Right lung (tissue), 5 donors: ENCODE data around the gene ECEL1. TPM values are rescaled to one million over a fixed set of nuclear protein-coding genes. Genes with fewer than 3 reads are reported as not detected.
"Not testable (repeated sequence)": the region's sequence is repeated elsewhere in the genome, so short reads cannot be mapped to it uniquely, and the experiment has no call there.

Source experiments
- DNase-seq, 2 donors: peaks; one replicate each; pipeline ENCODE4 v3.0.0-alpha.2; 2013
- polyA plus RNA-seq, 5 donors: library from polyadenylated mRNA; unstranded; fragments of 120-200 nt; gene quantifications; one replicate each; pipeline versions ENCODE4 v1.2.1 to v1.2.3, GENCODE V29; 2013; ENCODE audit warnings: inconsistent platforms in 1 of 5, low replicate concordance in 1 of 5; ENCODE audit not compliant: insufficient read length in 5 of 5, insufficient read depth in 1 of 5

ECEL1 gene
- polyA plus RNA-seq, 5 donors: 0.25 to 0.50 (median 0.30) TPM

DNA sequence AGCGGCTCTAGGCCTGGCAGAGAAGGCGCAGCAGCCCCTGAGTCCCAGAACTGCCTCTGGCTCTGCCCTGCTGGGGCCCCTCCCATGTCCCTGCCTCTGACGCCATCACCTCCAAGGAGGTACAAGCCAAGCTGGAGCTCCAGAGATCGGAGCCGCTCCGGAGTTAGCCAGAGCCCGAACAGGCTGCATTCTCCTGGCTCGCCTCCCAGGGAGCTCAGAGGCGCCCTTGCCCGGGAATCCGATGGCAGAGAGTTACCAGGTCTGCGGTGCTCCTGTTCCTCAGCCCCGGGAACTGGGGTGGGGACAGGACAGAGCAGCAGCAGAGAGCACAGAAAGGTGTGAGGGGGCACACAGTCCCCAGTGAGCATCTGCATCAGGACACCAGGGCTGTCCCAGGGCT lies 44.6 kb downstream of the ECEL1 start:
- not testable (repeated sequence) for DNase-seq

DNA sequence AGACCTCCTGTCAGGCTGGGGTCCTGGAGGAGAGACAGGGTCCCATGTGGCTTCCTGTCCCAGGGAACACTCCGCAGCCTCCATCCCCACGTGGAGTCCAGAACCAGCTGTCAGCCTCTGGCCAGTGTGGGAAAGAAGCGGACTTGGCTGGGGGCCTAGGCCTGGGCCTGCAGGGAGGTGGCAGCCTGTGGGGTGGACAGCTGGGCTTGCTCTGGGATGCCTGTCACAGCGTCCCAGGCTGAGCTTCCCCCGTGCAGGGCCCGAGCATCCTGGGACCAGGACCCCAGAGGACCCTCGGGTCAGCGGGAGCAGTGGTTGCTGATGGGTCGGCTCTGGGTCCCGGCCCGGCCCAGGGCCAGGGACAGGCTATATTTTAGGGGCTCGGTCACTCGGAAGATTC lies 45.2 kb downstream of the ECEL1 start:
- peak in 1 of 2 donors; percentile 24 for DNase-seq

DNA sequence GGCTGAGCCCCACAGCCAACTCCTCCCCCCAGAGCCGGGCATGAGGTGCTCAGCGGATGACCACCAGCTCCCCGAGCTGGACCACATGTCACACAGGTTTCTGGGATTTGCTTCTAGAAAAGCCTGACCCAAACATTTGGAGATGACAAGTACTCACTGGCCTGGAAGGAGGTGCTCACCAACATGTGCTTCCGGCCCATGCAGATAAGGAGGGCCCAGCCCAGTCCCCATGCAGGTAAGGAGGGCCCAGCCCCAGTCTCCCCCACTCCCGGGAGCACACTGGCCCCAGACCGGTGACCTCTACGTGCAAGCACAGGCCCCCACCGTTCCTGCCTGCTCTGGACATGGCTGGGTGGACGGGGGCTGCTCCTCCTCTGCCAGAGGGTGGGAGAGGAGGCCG lies 45.7 kb downstream of the ECEL1 start:
- not testable (repeated sequence) for DNase-seq

DNA sequence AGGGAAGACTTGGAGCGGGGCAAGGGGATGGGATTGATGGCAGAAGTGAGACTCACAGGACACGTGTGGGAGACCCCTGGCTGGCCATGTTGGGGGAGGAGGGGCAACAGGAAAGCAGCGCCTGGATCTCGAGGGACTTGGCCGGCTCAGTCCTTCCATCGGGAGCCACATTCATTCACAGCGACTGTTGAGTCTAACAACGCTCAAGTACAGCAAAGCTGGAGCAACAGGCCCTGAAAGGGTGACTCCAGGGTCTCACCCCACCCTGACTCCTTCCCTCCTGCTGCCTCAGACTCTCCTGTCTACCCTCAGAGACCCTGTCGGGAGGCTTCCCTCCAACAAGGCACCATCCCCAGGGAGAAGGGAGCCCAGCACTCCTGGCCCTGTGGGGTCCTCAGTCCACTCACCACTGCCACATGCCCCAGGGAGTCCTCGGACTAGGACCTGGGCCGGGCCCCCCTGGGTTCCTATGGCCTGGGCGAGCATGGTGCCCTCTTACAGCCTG lies 46.4 kb downstream of the ECEL1 start:
- no peak for DNase-seq

DNA sequence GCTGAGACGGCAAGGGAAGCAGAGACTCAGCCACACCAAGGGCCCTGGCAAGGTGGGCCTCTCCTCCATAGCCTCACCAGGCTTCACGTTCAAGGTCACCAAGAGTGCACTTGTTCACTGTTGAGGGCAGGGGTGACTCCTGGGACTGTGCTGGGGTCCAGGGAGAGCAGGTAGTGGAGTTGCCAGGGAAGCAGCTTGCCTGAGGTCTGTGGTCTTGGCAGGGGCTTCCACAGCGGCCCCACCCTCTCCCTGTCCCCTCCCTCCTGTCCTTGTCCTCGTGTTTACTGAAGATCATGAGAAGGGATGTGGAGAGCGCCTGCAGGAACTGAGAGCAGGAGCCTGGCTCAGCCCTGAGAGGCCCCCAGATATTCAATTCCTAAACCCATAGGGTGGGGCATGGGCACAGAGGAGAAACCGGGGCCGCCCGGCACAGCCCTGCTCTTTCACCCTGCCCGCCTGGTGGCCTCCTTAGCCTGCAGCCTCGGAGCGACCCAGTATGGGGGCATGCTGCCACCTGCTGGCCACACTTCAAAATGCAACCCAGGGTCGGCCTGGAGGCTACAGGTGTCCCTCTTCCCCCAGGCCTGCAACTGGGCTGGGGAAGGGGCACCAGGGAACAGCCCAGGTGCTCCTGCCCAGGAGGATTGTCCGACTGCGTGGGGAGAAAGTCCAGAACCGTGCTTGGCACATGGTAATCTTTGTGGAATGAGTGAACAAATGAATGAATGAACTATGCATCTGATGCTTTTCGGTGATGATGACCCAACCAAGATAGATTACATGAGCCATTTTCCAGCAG lies 47.2 kb downstream of the ECEL1 start:
- peak; percentile 49 to 63 for DNase-seq

DNA sequence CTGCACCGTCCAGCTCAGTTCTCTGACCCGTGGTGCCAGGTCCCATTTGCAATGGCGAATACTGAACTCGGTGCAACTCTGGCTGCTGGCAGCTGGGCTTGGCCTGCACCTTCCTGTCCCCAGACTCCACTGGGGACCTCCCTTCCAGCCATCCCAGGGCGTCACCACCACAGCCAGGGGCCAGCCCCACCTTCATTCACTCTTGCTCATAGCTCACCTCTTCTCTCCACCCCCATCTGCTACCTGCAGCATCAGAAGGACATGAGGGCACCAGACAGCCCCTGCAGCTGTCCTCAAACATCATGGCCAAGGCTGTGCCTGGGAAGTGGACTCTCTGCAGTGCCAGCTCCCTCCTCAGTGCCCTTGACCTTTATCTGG lies 47.9 kb downstream of the ECEL1 start:
- no peak for DNase-seq

DNA sequence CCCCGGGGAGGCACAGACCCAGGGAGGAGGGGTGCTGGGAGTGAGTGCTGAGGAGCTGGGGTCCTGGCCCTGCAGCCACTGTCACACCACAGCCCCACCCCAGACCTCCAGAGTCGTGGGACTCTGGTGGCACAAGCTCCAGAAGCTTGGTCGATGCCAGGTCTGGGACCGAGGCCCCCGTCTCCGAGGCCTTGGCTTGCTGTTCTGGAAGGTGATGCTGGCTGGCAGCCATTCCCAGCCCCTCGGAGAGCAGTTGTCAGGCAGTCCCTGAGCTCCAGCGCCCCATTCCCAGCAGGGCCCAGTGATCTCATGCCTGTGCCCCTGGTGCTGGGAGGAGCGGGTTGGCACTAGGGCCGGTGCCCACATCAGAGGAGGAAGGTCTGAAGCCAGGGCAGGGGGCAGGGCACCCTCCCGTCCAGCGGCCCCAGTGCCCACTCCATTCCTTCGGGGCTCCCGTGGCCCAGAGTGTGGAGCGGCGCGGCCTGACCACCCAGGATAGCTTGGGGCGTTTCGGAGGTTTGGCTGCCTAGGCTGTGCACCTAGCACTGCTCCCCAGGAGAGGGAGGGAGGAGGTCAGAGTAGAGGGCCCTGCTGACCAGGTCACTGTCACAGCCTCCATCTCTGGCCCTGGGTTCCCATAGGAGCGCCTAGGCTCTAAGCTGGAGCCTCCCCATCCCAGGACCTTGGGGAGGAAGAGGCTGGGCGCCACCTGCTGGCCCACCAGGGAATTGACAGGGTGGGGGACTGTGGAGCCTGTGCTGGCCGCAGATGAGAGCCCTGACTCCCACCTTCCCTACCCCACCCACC lies 48.5 kb downstream of the ECEL1 start:
- DNase-seq: no peak

DNA sequence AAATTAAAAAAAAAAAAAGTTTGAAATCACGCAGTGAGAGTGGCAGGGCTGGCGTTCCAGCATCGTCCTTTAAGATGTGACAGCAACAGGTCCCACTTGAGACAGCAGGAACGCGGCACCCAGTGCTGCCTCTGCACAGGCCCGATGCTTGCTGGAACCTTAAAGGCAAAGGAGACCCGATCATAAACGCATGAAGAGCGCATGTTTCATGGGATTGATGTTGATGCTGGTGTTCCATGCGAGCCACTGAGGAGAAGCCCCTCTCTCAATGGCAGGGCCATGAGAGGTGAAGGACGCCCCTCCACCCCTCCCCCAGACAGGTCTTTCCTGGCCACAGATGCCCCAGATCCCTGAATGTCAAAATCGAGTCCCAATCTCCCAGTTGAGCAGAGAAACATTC lies 49.5 kb downstream of the ECEL1 start:
- no peak for DNase-seq

DNA sequence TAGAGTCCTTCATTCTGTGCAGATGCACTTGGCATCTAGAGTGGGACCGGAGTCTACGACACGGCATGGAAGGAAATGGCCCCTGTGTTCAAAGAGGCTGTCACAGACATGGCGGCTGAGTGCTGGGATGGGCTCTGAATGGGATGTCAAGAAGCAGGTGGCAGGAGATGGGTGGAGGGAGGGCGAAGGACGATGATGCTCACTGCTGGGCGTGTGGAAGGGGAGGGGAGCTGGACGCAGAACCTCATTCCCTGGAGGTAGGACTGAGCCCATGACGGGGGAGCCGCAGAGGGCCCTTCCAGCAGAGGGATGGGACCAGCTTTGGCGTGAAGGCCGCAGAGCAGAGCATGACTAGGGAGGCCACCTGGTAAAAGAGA lies 50.5 kb downstream of the ECEL1 start:
- no peak for DNase-seq

DNA sequence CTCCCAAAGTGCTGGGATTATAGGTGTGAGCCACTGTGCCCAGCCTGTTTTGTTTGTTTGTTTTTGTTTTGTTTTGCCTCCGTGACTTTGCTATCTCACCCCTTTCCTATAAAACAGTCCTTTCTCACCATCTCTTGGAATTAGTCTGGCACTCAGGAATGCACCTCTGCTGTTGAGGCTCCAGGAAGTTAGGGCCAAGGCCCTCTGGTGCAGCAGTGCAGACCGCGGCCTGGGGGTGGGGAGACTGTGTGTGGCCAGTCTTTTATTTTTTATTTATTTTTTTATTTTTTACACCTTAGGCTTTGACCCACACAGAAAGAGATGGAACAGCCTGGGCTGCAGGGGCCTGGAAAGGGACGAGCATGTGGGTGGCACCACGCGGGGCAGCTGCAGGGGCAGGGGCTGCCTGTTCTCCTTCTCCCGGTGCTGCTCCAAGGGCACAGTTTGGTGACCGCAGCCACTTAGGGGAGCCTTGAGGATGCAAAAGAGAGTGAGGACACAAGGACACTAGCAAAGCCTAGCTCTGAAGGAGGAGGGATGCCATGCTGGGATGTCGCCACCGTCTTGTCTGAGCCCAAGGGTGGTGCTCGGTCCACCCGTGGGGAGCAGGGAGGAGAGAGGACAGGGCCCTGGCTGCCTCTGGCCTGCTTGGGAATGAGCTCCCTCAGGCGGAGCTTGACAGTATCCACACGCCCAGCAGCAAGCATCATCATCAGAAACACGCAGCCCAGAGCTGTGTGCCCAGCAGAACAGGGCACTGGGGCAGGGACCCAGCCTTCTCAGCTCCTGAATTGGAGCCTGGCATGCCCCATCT lies 51.0 kb downstream of the ECEL1 start:
- no peak for DNase-seq

DNA sequence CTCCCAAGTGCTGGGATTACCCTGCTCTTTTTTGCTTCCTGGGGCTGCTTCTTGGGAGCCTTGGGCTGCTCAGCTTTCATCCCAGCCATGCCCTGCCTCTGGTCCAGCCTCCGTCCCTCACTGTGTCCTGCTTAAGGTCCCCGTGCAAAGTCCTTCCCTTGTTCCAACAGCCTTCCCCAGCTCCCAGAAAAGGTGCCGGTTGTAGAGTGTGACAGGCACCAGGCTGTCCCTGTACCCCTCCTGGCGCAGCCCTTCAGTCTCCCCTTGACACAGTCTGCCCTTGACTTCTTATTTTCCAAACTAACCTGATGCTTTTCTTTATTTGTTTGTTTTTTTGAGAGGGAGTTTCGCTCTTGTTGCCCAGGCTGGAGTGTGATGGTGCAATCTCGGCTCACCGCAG lies 51.8 kb downstream of the ECEL1 start:
- no peak for DNase-seq

DNA sequence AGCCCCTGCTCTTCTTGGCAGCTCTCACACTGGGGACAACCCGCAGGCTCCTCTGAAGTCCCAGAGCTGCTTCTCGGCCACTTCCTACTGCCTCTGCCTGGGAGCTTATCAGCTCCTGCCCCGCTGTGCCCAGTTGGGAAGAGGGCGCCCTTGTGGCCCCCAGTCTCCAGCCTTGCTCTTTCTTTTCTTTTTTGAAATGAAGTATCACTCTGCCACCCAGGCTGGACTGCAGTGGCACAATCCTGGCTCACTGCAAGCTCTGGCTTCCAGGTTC lies 52.3 kb downstream of the ECEL1 start:
- DNase-seq: no peak

DNA sequence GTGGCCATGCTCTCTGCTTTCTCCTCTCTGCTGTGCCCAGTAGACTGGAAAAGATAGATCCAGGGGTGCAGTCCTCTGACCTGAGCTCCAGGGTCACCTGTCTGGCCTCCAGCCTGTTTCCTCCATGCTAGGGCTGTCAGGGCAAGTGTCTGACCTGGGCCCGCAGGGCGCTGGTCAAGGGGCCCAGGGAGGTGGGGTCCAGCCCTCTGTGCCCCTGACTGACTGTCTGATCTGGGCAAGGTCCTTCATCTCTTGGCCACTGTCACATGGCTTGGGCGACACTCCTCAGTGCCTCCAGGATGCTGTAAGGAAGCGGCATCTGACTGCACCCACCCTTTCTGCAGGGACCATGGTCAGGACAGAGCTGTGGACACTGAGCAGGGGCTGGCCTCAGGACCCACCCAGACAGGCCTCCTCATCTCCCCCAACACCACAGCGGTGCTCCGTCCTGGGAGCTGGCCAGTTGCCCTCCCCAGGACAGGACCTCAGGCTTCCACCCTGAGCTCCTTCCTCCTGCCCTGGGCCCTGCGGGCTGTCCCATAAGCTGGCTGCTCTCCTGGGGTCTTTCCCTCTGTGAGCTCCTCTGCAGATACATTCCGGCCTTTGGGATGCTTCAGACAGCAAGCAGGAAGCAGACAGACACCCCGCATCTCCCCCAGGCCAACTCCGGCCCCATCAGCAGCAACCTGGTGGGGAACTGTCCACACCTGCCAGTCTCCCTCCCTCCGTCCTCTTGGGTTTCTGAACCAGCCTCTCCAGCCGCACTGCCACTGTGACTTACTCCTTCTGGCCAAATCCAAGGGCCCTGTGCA lies 52.9 kb downstream of the ECEL1 start:
- no peak for DNase-seq

DNA sequence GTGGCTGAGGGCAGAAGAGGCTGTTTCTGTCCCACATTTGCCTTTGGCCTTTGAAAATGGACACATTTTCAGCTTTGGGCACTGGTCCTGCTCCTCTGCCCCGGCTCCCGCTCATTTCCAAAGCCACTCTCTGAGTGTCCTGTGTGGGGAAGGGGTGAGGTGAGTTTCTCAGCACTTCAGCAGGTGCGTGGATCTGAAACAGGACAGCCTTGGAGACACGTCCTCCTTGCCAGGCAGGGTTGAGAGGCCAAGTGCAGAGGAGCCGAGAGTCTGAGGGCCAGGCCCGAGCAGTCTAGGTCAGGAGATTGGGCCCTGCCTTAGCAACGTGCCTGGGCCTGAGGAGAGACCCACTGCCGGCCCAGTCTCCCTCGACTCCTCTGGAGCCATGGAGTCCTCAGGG lies 53.5 kb downstream of the ECEL1 start:
- DNase-seq: no peak

DNA sequence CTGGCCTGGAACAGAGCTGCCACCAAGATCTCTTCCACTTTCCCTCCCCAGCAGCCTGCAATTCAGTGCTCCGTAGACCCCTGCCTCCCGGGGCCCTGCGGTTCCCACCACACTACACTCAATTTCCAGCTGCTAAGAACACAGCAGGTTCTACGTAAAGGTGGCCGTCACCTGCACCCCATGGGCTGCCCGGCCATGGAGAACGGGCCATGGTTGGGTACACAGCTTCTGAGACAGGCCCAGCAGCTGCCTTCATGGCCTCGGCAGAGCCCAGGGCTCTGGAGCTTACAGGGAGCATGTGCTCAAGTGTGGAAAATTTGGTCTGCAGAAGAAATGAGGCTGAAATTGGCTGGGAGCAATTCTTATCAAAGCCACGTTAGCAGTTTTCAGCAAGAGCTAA lies 54.0 kb downstream of the ECEL1 start:
- DNase-seq: not testable (repeated sequence)

DNA sequence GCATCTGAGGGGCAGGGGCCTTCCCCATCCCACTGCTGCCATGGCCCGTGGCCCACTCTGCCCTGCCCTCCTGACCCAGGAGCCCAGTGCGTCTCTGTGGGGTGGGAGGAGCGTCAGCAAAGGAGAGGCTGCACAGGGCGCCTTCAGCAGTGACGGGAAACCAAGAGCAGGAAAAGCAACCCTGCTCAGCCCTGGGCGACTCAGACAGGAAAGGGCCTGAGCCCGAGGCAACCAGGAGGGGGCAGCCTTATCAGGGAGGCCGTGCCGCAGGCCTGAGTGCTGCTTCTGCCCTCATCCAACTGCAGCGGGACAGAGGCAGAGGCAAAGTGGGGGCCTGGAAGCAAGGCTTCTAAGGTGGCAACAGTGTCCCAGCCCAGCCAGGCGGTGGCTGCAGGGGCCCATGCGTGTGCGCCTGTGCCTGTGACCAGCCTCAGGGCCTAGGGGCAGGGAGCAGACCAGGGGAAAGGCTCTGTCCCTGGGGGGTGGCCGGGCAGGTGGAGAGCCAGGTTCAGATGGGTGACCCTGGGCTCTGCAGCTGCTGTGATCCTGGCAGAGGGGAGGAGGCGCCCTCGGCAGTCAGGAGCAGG lies 54.9 kb downstream of the ECEL1 start:
- no peak for DNase-seq

DNA sequence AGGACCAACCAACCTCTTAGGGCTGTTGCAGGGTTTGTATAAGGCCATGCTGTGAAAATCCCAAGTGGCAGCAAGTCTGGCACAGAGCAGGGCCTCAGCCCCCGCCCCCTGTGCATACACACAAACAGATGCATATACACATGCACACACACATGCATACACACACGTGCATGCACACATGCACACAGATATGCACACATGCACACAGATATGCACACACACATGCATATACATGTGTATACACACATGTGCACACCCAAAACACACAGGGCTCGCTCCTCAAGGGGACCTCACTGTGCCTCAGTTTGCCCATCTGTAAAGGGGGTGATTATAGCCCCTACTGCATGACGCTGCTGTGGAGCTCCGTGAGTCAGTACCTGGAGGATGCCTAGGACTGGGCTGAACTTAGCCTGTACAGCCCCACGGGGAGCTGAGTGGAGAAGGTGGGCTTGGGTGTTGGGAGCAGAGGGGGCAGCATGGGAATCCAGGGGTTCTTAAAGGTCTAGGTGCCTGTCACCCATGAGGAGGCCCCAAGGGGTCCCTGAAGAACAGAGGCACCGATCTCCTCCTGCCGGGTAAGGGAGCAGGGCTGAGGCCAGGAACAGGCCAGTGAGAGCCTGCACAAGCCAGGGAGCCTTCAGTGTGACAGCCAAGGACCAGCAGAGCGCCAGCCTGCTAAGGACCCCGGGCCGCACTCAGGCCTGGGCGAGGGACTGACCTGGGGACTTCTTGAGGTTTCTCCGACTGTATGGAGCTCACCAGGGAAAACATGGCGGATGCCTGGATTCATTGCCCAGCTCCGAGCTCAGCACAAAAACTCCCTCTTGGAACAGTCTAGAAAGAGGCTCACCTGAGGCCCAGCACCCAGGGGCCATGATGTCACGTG lies 55.7 kb downstream of the ECEL1 start:
- no peak for DNase-seq
